Smooth muscle cell (in vitro differentiated cells): ENCODE results near the gene RDH16. TPM values are rescaled to one million over a fixed set of nuclear protein-coding genes. Genes with fewer than 3 reads are reported as not detected.
A peak's percentile ranks its signal among the peaks of the same experiment; 100 is the strongest.
"Not testable (repeated sequence)": the region's sequence is repeated elsewhere in the genome, so short reads cannot be mapped to it uniquely, and the experiment has no call there.

ENCODE experiments used
- DNase-seq: peaks from one replicate; lab custom pipeline; 2025; ENCODE audit not compliant: unreplicated experiment; lab: John Stamatoyannopoulos, UW
- H2AFZ ChIP-seq: fragments of 200-600 bp; sonication (generic); 2 replicates; pipeline ENCODE4 v1.6.0; 2016; ENCODE audit warnings: antibody characterized with exemption, low read depth, mild to moderate bottlenecking
- H3F3A ChIP-seq: fragments of 200-600 bp; sonication (generic); 2 replicates; pipeline ENCODE4 v1.6.0; 2017; ENCODE audit warnings: antibody characterized with exemption, low read depth
- H3K27ac ChIP-seq: fragments of 200-600 bp; sonication (generic); 2 replicates; pipeline ENCODE4 v1.5.1; 2016; ENCODE audit warnings: low read depth, mild to moderate bottlenecking
- H3K27me3 ChIP-seq: fragments of 200-600 bp; sonication (generic); 2 replicates; pipeline ENCODE4 v1.6.1; 2016; ENCODE audit warnings: low read depth, mild to moderate bottlenecking
- H3K36me3 ChIP-seq: fragments of 200-600 bp; sonication (generic); 2 replicates; pipeline ENCODE4 v1.5.1; 2016; ENCODE audit warnings: low read depth
- H3K4me1 ChIP-seq: fragments of 200-600 bp; sonication (generic); 2 replicates; pipeline ENCODE4 v1.5.1; 2016; ENCODE audit warnings: low read depth
- H3K4me2 ChIP-seq: fragments of 200-600 bp; sonication (generic); 2 replicates; pipeline ENCODE4 v1.6.0; 2016; ENCODE audit warnings: mild to moderate bottlenecking
- H3K4me3 ChIP-seq: fragments of 200-600 bp; sonication (generic); 2 replicates; pipeline ENCODE4 v1.5.1; 2016; ENCODE audit warnings: mild to moderate bottlenecking
- H3K79me2 ChIP-seq: fragments of 200-600 bp; sonication (generic); 2 replicates; pipeline ENCODE4 v1.6.0; 2016; ENCODE audit warnings: low read depth, mild to moderate bottlenecking
- H3K9ac ChIP-seq: fragments of 200-600 bp; sonication (generic); 2 replicates; pipeline ENCODE4 v1.6.0; 2016; ENCODE audit warnings: low read depth
- H3K9me3 ChIP-seq: fragments of 200-600 bp; sonication (generic); replicated peaks from 2 replicates; pipeline ENCODE4 v1.5.1; 2016; ENCODE audit warnings: low read depth
- H4K20me1 ChIP-seq: fragments of 200-600 bp; sonication (generic); 2 replicates; pipeline ENCODE4 v1.6.0; 2016; ENCODE audit warnings: low read depth
- WGBS: methylation state at CpG from one replicate; pipeline ENCODE4 v1.1.7; 2016; ENCODE audit warnings: low lambda C conversion rate; 5-methylcytosine and 5-hydroxymethylcytosine counted together
- polyA plus RNA-seq: library from polyadenylated mRNA; unstranded; fragments of >200 nt; fragmentation: Nextera tagmentation; extraction: Ambion mirVana; gene quantifications from 2 replicates; pipeline ENCODE4 v1.2.1, GENCODE V29; 2016
- total RNA-seq: library from RNA; depleted of rRNA; stranded (reverse); fragments of >200 nt; gene quantifications from 2 replicates; pipeline ENCODE4 v1.2.3, GENCODE V29; 2014
- TF ChIP-seq, protein P1 (sequence below): fragments of 200-600 bp; sonication (generic); IDR thresholded peaks from 2 replicates; pipeline ENCODE4 v1.5.1; 2017; ENCODE audit warnings: borderline replicate concordance, mild to moderate bottlenecking, antibody characterized with exemption; ENCODE audit not compliant: insufficient read depth, poor library complexity, severe bottlenecking

Gene RDH16
- total and polyA plus RNA-seq, 2 experiments from 2014 or later = 0.55 to 2.0 TPM

DNA sequence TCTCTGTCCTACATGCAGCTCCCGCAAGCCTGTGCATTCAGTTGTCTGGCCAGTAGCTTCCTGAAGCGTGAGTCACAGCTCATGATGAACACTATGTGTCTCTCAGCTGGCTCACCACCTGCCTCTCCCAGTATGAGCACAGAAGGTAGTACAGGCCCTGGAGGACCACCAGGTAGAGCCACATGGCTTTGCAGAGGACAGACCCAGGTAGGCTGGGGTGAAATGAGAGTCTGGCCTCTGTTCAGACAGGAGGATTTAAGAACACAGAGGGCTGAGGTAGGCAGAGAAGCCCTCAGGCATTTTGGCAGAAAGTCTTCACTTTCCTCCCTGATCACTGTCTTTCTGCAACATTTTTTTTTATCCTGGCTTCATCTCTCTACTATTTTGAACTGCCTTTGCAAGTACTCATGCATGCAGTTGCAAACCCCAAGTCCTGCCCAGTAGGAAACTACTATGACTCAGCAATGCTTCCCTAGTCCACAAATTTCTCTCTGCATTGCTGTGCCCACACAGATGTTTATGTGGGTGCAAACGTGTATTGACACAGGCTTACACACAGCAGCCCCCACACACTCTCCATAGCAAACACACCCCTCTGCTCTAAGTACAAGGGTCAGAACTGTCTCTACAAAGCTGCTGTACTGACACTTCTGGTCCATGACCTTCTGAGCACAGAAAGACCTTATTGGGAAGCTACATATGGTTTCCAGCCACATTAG, 15.9 kb downstream of the RDH16 start:
- Histone ChIP-seq H2AFZ (no peak overlapping the region), H3K36me3 (no peaks in the 10 kb centered on the region), H3K9ac (peak overlapping the region; percentile 59), H3K79me2 (no peaks in the 10 kb centered on the region), H3K4me3 (no peak overlapping the region), H3F3A (no peaks in the 10 kb centered on the region), H3K4me1 (no peaks in the 10 kb centered on the region), H3K27me3 (no peaks in the 10 kb centered on the region), H3K27ac (peak overlapping the region; percentile 92), H4K20me1 (no peaks in the 10 kb centered on the region), H3K4me2 (peak overlapping the region; percentile 65), H3K9me3 (no peaks in the 10 kb centered on the region)
- TF ChIP-seq, protein P1, sequence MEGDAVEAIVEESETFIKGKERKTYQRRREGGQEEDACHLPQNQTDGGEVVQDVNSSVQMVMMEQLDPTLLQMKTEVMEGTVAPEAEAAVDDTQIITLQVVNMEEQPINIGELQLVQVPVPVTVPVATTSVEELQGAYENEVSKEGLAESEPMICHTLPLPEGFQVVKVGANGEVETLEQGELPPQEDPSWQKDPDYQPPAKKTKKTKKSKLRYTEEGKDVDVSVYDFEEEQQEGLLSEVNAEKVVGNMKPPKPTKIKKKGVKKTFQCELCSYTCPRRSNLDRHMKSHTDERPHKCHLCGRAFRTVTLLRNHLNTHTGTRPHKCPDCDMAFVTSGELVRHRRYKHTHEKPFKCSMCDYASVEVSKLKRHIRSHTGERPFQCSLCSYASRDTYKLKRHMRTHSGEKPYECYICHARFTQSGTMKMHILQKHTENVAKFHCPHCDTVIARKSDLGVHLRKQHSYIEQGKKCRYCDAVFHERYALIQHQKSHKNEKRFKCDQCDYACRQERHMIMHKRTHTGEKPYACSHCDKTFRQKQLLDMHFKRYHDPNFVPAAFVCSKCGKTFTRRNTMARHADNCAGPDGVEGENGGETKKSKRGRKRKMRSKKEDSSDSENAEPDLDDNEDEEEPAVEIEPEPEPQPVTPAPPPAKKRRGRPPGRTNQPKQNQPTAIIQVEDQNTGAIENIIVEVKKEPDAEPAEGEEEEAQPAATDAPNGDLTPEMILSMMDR = no peak
- 3% methylated on average over 3 of the region's 3 CpGs for WGBS
- DNase-seq = no peak

DNA sequence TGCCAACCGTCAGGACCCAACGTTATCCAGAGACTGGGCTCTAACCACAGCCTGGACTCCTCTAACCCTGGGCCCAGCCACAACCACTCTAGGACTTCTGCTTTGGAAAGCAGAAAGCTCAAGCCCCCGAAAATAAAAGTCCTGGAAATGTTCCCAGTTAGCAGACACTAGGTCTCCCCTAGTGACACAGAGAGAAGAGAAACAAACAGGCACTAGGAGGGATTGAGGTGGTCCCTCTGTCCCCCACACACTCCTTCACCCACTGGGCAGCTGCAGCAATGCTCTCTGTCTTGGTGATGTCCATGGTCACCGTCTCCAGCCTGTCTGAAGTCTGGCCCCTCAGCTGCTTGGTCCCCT, 16.5 kb downstream of the RDH16 start:
- not testable (repeated sequence) for H3K4me2 ChIP-seq, H4K20me1 ChIP-seq, H3F3A ChIP-seq, H3K4me3 ChIP-seq, H3K9ac ChIP-seq, H3K9me3 ChIP-seq, DNase-seq, H3K4me1 ChIP-seq, H2AFZ ChIP-seq, H3K27me3 ChIP-seq, H3K79me2 ChIP-seq, H3K36me3 ChIP-seq
- H3K27ac ChIP-seq = peak overlapping the region; percentile 92
- no CpG with 5 or more reads among the region's 4 CpGs for WGBS

DNA sequence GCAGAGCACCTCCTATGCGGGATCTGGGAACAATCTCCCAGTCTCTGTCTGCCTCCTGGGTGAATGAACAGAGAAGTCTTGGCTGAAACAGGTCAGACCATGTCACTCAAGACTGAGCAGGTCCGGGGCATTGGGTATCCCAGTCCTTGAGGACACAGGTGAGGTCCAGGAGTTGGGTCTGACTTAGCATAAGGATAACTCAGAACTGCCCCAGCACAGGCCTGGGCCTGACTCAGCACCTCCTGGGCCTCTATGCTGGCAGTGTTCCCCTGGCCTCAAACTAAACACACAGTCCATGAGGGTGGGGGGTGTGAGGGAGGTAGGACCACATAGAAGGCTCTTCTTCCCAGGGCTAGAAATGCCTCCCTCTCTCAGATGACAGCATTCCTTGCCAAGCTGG, 21.7 kb downstream of the RDH16 start:
- H3K9me3 ChIP-seq = no peaks in the 10 kb centered on the region
- no peak overlapping the region for H3K4me3 ChIP-seq
- H3K4me2 ChIP-seq = no peak overlapping the region
- no peak overlapping the region for H3K9ac ChIP-seq
- 93% methylated on average over 2 of the region's 2 CpGs for WGBS
- no peaks in the 10 kb centered on the region for H3K79me2 ChIP-seq
- no peak for DNase-seq
- H2AFZ ChIP-seq = no peak overlapping the region
- H3K27me3 ChIP-seq = no peaks in the 10 kb centered on the region
- no peaks in the 10 kb centered on the region for H3F3A ChIP-seq
- no peak overlapping the region for H3K27ac ChIP-seq
- no peaks in the 10 kb centered on the region for H3K36me3 ChIP-seq
- TF ChIP-seq, protein P1 = no peak
- H3K4me1 ChIP-seq = peaks cover 12% of the 10 kb centered on the region
- no peaks in the 10 kb centered on the region for H4K20me1 ChIP-seq

DNA sequence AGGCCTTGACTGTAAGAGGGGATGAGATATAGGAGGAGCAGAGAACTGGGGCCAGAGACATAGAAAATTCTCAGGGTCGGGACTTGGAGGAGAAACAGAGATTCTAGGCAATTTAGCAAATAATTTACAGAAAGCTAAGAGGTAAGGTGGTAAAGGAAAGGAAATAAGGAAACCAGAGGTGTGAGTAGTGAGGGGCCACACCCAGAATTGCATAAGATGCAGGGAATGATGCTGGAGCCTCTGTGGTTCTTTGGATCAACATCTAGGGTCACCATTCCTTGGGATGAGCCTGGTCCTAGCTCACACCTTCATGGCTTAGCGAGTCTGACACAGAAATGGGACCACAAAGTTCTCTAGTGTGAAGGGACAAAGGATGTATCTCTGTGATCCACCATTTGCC, 22.3 kb downstream of the RDH16 start:
- Histone ChIP-seq H4K20me1 (no peaks in the 10 kb centered on the region), H3K27me3 (no peaks in the 10 kb centered on the region), H3K36me3 (no peaks in the 10 kb centered on the region), H3K4me1 (peaks cover 12% of the 10 kb centered on the region), H2AFZ (no peak overlapping the region), H3F3A (no peaks in the 10 kb centered on the region), H3K9me3 (no peaks in the 10 kb centered on the region), H3K4me2 (no peak overlapping the region), H3K79me2 (no peaks in the 10 kb centered on the region), H3K27ac (no peak overlapping the region), H3K9ac (no peak overlapping the region), H3K4me3 (no peak overlapping the region)
- DNase-seq = no peak
- 73% methylated on average over 2 of the region's 2 CpGs for WGBS
- TF ChIP-seq, protein P1 = no peak
